ENCODE results near the gene UBAC1. TPM values are rescaled to one million over a fixed set of nuclear protein-coding genes. Genes with fewer than 3 reads are reported as not detected.

Gene UBAC1
- total and polyA plus RNA-seq, 10 of the 15 experiments (the other 5 are each of a cell fraction or from before 2014, with no cell fraction given), result 16.7 to 54.6 (median 38.5) TPM

DNA sequence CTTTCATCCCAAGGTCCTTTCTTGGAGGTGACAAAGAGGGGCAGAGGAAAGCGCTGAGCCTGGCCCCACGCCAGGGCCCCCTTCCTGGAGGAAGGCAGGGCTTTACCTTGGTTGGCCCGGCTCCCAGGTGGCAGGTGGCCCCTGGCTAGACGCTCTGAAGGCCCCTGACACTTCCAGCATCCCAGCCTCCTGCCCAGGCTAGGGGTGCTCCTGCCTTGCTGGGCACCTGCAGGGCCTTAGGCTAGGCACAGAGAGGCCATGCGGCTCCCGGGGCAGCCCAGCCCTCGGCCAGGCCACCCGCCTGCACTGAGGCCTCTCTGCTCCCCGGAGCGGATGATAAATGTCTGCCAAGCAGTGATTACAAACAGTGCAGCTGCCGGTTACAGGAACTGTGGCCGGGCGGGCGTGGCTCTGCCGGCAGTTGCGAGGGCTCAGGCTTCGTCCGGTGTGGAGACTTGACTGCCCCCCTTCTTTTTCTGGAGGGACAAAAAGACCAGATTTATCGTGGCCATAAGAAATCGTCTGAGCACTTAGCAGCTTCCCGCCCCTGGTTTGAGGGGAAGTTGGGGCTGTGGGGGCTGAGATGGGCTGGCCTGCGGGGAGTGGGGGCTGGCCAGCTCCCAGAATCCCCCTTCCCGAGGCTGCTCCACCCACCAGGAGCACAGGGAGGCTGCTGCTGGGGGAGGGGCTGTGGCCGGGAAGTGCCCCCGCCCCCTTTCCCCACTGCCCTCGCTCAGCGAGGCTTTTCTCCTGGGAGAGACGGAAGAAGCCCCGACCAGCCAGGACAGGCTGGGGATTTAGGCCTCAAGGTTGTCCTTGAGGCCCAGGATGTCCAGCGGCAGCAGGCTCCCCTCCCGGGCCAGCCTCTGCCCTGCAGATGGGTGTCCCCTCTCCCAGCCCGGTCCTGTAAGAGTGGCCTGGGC lies 31.6 kb upstream of the UBAC1 start:
- Histone ChIP-seq H3K79me2 (ENCODE audit: control insufficient read depth, insufficient read depth, low read length) (no peaks in the 10 kb centered on the region), H3K4me3 (no peak overlapping the region; the same call in 1 of the 2 replicates), H3K36me3 (ENCODE audit: control insufficient read depth in 2 of 2, insufficient read depth in 2 of 2, low read length in 1 of 2) (no peaks in the 10 kb centered on the region), H3K9me3 (replicated peaks; ENCODE audit: control insufficient read depth, insufficient read depth, low read length) (no peaks in the 10 kb centered on the region), H3K27ac (ENCODE audit: control insufficient read depth, insufficient read depth) (no peak overlapping the region), H4K20me1 (ENCODE audit: control insufficient read depth, insufficient read depth) (no peaks in the 10 kb centered on the region), H3K4me1 (ENCODE audit: control insufficient read depth, insufficient read depth, low read length) (peaks cover 6% of the 10 kb centered on the region), H3K9ac (ENCODE audit: control insufficient read depth, insufficient read depth, low read length) (peak overlapping the region; percentile 34), H2AFZ (ENCODE audit: control insufficient read depth, low read depth, low read length) (peak overlapping the region; percentile 71), H3K27me3 (replicated peaks in 1 of 2; ENCODE audit: control insufficient read depth in 2 of 2, insufficient read depth in 2 of 2, low read length in 1 of 2) (no peaks in the 10 kb centered on the region; a peak in 1 of 4 replicates), H3K4me2 (ENCODE audit: control insufficient read depth, insufficient read depth) (peak overlapping the region; percentile 15)
- WGBS (ENCODE audit: insufficient coverage, insufficient replicate concordance, low lambda C conversion rate, missing lambda C conversion rate), result 23% methylated on average over 31 of the region's 32 CpGs
- FAIRE-seq, result no peak
- in situ Hi-C loops (cut with MboI) (no loop called here), intact Hi-C loops (cut with micrococcal nuclease; ENCODE audit: unreplicated experiment) (no loop called here)
- no peak for DNase-seq (ENCODE audit: low read depth, low spot score)
- peak; percentile 37; the same call in 1 of the 2 replicates for TF ChIP-seq POLR2A (IDR thresholded peaks at IDR 0.05; ENCODE audit: low read depth, low read length)
- peak; percentile 36; the same call in 1 of the 2 replicates for TF ChIP-seq IKZF1 (conservative IDR thresholded peaks at IDR 0.05)
- TF ChIP-seq, protein P1, sequence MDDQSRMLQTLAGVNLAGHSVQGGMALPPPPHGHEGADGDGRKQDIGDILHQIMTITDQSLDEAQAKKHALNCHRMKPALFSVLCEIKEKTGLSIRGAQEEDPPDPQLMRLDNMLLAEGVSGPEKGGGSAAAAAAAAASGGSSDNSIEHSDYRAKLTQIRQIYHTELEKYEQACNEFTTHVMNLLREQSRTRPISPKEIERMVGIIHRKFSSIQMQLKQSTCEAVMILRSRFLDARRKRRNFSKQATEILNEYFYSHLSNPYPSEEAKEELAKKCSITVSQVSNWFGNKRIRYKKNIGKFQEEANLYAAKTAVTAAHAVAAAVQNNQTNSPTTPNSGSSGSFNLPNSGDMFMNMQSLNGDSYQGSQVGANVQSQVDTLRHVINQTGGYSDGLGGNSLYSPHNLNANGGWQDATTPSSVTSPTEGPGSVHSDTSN (IDR thresholded peaks at IDR 0.05; ENCODE audit: insufficient replicate concordance, low read depth, low read length), result peak; percentile 33
- no peak for TF ChIP-seq ZNF217 (IDR thresholded peaks at IDR 0.05)
- TF ChIP-seq, protein P2, sequence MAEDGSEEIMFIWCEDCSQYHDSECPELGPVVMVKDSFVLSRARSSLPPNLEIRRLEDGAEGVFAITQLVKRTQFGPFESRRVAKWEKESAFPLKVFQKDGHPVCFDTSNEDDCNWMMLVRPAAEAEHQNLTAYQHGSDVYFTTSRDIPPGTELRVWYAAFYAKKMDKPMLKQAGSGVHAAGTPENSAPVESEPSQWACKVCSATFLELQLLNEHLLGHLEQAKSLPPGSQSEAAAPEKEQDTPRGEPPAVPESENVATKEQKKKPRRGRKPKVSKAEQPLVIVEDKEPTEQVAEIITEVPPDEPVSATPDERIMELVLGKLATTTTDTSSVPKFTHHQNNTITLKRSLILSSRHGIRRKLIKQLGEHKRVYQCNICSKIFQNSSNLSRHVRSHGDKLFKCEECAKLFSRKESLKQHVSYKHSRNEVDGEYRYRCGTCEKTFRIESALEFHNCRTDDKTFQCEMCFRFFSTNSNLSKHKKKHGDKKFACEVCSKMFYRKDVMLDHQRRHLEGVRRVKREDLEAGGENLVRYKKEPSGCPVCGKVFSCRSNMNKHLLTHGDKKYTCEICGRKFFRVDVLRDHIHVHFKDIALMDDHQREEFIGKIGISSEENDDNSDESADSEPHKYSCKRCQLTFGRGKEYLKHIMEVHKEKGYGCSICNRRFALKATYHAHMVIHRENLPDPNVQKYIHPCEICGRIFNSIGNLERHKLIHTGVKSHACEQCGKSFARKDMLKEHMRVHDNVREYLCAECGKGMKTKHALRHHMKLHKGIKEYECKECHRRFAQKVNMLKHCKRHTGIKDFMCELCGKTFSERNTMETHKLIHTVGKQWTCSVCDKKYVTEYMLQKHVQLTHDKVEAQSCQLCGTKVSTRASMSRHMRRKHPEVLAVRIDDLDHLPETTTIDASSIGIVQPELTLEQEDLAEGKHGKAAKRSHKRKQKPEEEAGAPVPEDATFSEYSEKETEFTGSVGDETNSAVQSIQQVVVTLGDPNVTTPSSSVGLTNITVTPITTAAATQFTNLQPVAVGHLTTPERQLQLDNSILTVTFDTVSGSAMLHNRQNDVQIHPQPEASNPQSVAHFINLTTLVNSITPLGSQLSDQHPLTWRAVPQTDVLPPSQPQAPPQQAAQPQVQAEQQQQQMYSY (CRISPR knock-in tag; IDR thresholded peaks at IDR 0.05), result no peak
- no peak for TF ChIP-seq CHD4 (IDR thresholded peaks at IDR 0.05)
- ChIA-PET CTCF (interaction anchor here (1.0 kb wide), 1 partner anchor 26 kb away, joined by 3 read pairs; no protein-coding TSS in a partner anchor), RAD21 (ENCODE audit: unreplicated experiment) (no interaction called here), SMC1A (ENCODE audit: uncharacterized antibody, unreplicated experiment) (no interaction called here), POLR2A (no interaction called here)
- no TSS peak for BruUV-seq (replicated peaks)
- peak; percentile 91 for ATAC-seq
